Tibial artery (tissue), 4 donors: Measurements from ENCODE around the gene TGFBR1.

ENCODE experiments used
- DNase-seq, 2 donors: peaks; one replicate each; pipeline ENCODE4 v3.0.0-alpha.2; 2019
- H3K27ac ChIP-seq, 2 donors: fragments of 200-600 bp; sonication (generic) in 1 of 2; 1 replicate in 1 of 2; 2 replicates in 1 of 2; pipeline ENCODE4 v1.5.1; 2018 to 2019; ENCODE audit warnings: mild to moderate bottlenecking in 1 of 2
- H3K27me3 ChIP-seq, 2 donors: fragments of 200-600 bp; sonication (generic) in 1 of 2; one replicate each; pipeline versions ENCODE4 v1.5.1 to v1.6.0; 2016 to 2019
- H3K36me3 ChIP-seq, 3 donors: fragments of 200-600 bp; sonication (generic) in 2 of 3; one replicate each; pipeline ENCODE4 v1.5.1; 2016 to 2019; ENCODE audit warnings: mild to moderate bottlenecking in 2 of 3
- H3K4me1 ChIP-seq, 4 donors: fragments of 200-600 bp; sonication (generic) in 2 of 4; 1 replicate in 3 of 4; 2 replicates in 1 of 4; pipeline ENCODE4 v1.5.1; 2016 to 2019
- H3K4me3 ChIP-seq, 2 donors: fragments of 200-600 bp; sonication (generic) in 1 of 2; 1 replicate in 1 of 2; 2 replicates in 1 of 2; pipeline ENCODE4 v1.5.1; 2018 to 2019; ENCODE audit warnings: mild to moderate bottlenecking in 2 of 2
- H3K9me3 ChIP-seq, 3 donors: fragments of 200-600 bp; sonication (generic) in 1 of 3; one replicate each; pipeline ENCODE4 v1.5.1; 2016 to 2019
- CTCF ChIP-seq, 2 experiments: fragments of 200-600 bp in 1 of 2; fragments of 450-650 bp in 1 of 2; IDR thresholded peaks; one replicate each; pipeline ENCODE4 v1.5.1; 2017 to 2019; ENCODE audit warnings: antibody characterized with exemption in 2 of 2, mild to moderate bottlenecking in 1 of 2, moderate library complexity in 1 of 2
- intact Hi-C: fragments of 100-400 bp; cut with DNase I; formaldehyde crosslinking; loops from one replicate; pipeline ENCODE4 v1.15.0; 2023; ENCODE audit warnings: low total_unique reads

TGFBR1 gene

GRCh38 chr9:99171225-99172123, 66.6 kb downstream of the TGFBR1 start:
- Histone ChIP-seq H3K9me3 (no peaks in the 10 kb centered on the region), H3K27me3 (peaks cover 0 to 8% of the 10 kb centered on the region in 2 donors), H3K4me3 (no peak overlapping the region), H3K36me3 (no peaks in the 10 kb centered on the region), H3K27ac (no peak overlapping the region), H3K4me1 (no peaks in the 10 kb centered on the region)
- TF ChIP-seq CTCF (IDR thresholded peaks at IDR 0.05), result no peak
- no peak for DNase-seq
- intact Hi-C loops, result no loop called here

- Histone ChIP-seq H3K27me3 (peaks cover 0 to 8% of the 10 kb centered on the region in 2 donors), H3K36me3 (no peaks in the 10 kb centered on the region), H3K4me1 (no peaks in the 10 kb centered on the region), H3K9me3 (no peaks in the 10 kb centered on the region), H3K27ac (no peak overlapping the region), H3K4me3 (no peak overlapping the region)
- intact Hi-C loops, result no loop called here
- no peak for DNase-seq
- TF ChIP-seq CTCF (IDR thresholded peaks at IDR 0.05), result no peak
Measured at GRCh38 chr9:99172124-99173091, 67.5 kb downstream of the TGFBR1 start.

- Histone ChIP-seq H3K9me3 (no peaks in the 10 kb centered on the region), H3K36me3 (no peaks in the 10 kb centered on the region), H3K27ac (no peak overlapping the region), H3K4me3 (no peak overlapping the region), H3K27me3 (peaks cover 0 to 8% of the 10 kb centered on the region in 2 donors), H3K4me1 (no peaks in the 10 kb centered on the region)
- intact Hi-C loops, result no loop called here
- DNase-seq, result no peak
- TF ChIP-seq CTCF (IDR thresholded peaks at IDR 0.05), result no peak
Measured at GRCh38 chr9:99173570-99174504, 68.9 kb downstream of the TGFBR1 start.

- no peak for DNase-seq
- no peak for TF ChIP-seq CTCF (IDR thresholded peaks at IDR 0.05)
- no peaks in the 10 kb centered on the region for H3K9me3 ChIP-seq
- H3K27me3 ChIP-seq, result peaks cover 0 to 3% of the 10 kb centered on the region in 2 donors
- no peak overlapping the region for H3K27ac ChIP-seq
- no peaks in the 10 kb centered on the region for H3K36me3 ChIP-seq
- intact Hi-C loops, result no loop called here
- H3K4me1 ChIP-seq, result no peaks in the 10 kb centered on the region
- H3K4me3 ChIP-seq, result no peak overlapping the region
Measured at GRCh38 chr9:99176527-99177013, 71.7 kb downstream of the TGFBR1 start.
